Activated naive CD4-positive, alpha-beta T cell treated with Interleukin-2 at 50 U/mL for 16 hours (primary cell): ENCODE results near the gene CHST7.

Source experiments
- DNase-seq: peaks from one replicate; pipeline ENCODE4 v3.0.0-alpha.2; 2020

Gene CHST7

GRCh38 chrX:46573892-46574773, 568 bp downstream of the CHST7 start:
- peak; percentile 66 for DNase-seq

- peak; percentile 49 for DNase-seq
Measured at GRCh38 chrX:46574774-46575381, 1.3 kb downstream of the CHST7 start.

GRCh38 chrX:46575586-46575985, 2.0 kb downstream of the CHST7 start:
- no peak for DNase-seq

GRCh38 chrX:46575991-46576392, 2.4 kb downstream of the CHST7 start:
- peak; percentile 4 for DNase-seq

GRCh38 chrX:46576458-46576857, 2.9 kb downstream of the CHST7 start:
- no peak for DNase-seq

GRCh38 chrX:46577221-46578005, 3.8 kb downstream of the CHST7 start:
- no peak for DNase-seq

GRCh38 chrX:46579250-46579649, 5.7 kb downstream of the CHST7 start:
- no peak for DNase-seq

GRCh38 chrX:46580613-46581012, 7.0 kb downstream of the CHST7 start:
- no peak for DNase-seq

GRCh38 chrX:46582325-46582724, 8.8 kb downstream of the CHST7 start:
- DNase-seq = no peak

GRCh38 chrX:46582966-46583365, 9.4 kb downstream of the CHST7 start:
- DNase-seq = no peak

GRCh38 chrX:46584736-46585135, 11.2 kb downstream of the CHST7 start:
- no peak for DNase-seq

- DNase-seq = peak; percentile 27
Measured at GRCh38 chrX:46587158-46587557, 13.6 kb downstream of the CHST7 start.

- DNase-seq = no peak
Measured at GRCh38 chrX:46587753-46588171, 14.2 kb downstream of the CHST7 start.

- peak; percentile 31 for DNase-seq
Measured at GRCh38 chrX:46588263-46588662, 14.7 kb downstream of the CHST7 start.

- no peak for DNase-seq
Measured at GRCh38 chrX:46589977-46590723, 16.6 kb downstream of the CHST7 start.

GRCh38 chrX:46595084-46595483, 21.5 kb downstream of the CHST7 start:
- no peak for DNase-seq

- DNase-seq = no peak
Measured at GRCh38 chrX:46597208-46597607, 23.6 kb downstream of the CHST7 start.

GRCh38 chrX:46597771-46598170, 24.2 kb downstream of the CHST7 start:
- no peak for DNase-seq

- no peak for DNase-seq
Measured at GRCh38 chrX:46599051-46599560, 25.5 kb downstream of the CHST7 start.

- no peak for DNase-seq
Measured at GRCh38 chrX:46601283-46601682, 27.7 kb downstream of the CHST7 start.

GRCh38 chrX:46602468-46603102, 29.0 kb downstream of the CHST7 start:
- no peak for DNase-seq

- DNase-seq = no peak
Measured at GRCh38 chrX:46607916-46608315, 34.4 kb downstream of the CHST7 start.
